Panc1 (cell line): Measurements from ENCODE around the gene GATAD2B. TPM values are rescaled to one million over a fixed set of nuclear protein-coding genes. Genes with fewer than 3 reads are reported as not detected.

ENCODE experiments used
- ATAC-seq: fragments of 200-7000 bp; cut with Tn5 transposase; 2 replicates; pipeline ENCODE4 v1.9.1; 2020; ENCODE audit warnings: mild to moderate bottlenecking, moderate library complexity
- BruUV-seq: library from RNA; stranded (reverse); fragments of 400-500 nt; replicated peaks from 2 replicates; lab custom pipeline; 2021; lab: Mats Ljungman, UMichigan
- CTCF ChIA-PET: fragments of 300-600 bp; sonication (Branson Sonifier 250); formaldehyde crosslinking; loops from one replicate; lab custom pipeline; 2022; ENCODE audit warnings: antibody characterized with exemption; lab: Charles Lee
- POLR2A ChIA-PET: fragments of 300-600 bp; sonication (Branson Sonifier 250); formaldehyde crosslinking; loops from one replicate; lab custom pipeline; 2022; ENCODE audit warnings: antibody characterized with exemption; lab: Charles Lee
- DNase-seq: peaks from one replicate; pipeline ENCODE4 v3.0.0-alpha.2; 2010; ENCODE audit warnings: low read depth, low spot score
- H3K27ac ChIP-seq: 2 replicates; pipeline ENCODE4 v1.5.1; 2011; ENCODE audit warnings: mild to moderate bottlenecking, low read length, inconsistent platforms
- H3K27me3 ChIP-seq: fragments of 200-500 bp; sonication (Bioruptor generic); 2 replicates; pipeline ENCODE4 v1.6.0; 2014; ENCODE audit warnings: low read length, inconsistent platforms; ENCODE audit not compliant: control insufficient read depth, insufficient read depth
- H3K36me3 ChIP-seq: fragments of 200-500 bp; sonication (Bioruptor generic); 2 replicates; pipeline ENCODE4 v1.5.1; 2014; ENCODE audit warnings: inconsistent platforms, mild to moderate bottlenecking, low read length, moderate library complexity; ENCODE audit not compliant: control insufficient read depth, insufficient read depth
- H3K4me1 ChIP-seq: 2 replicates; pipeline ENCODE4 v1.5.1; 2011; ENCODE audit warnings: inconsistent platforms, mild to moderate bottlenecking, low read length, moderate library complexity; ENCODE audit not compliant: control insufficient read depth, insufficient read depth
- H3K4me3 ChIP-seq, 2 experiments: 2 replicates each; pipeline ENCODE4 v1.5.1; 2011 to 2012; ENCODE audit warnings: low read depth in 2 of 2, low read length in 2 of 2, mild to moderate bottlenecking in 2 of 2, inconsistent platforms in 1 of 2, moderate library complexity in 1 of 2
- H3K9me3 ChIP-seq: fragments of 200-500 bp; sonication (Bioruptor generic); 2 replicates; pipeline ENCODE4 v1.5.1; 2014; ENCODE audit warnings: low read depth, mild to moderate bottlenecking, inconsistent platforms, low read length, moderate library complexity; ENCODE audit not compliant: control insufficient read depth, insufficient read depth
- CTCF ChIP-seq: fragments of 450-650 bp; IDR thresholded peaks from 2 replicates; pipeline ENCODE4 v1.5.1; 2017; ENCODE audit warnings: mild to moderate bottlenecking
- POLR2AphosphoS5 ChIP-seq: IDR thresholded peaks from 2 replicates; pipeline ENCODE4 v1.6.1; 2012; ENCODE audit warnings: mild to moderate bottlenecking, low read depth, low read length, moderate library complexity
- REST ChIP-seq, 2 experiments: IDR thresholded peaks; 2 replicates each; pipeline ENCODE4 v1.6.1; 2011 to 2012; ENCODE audit warnings: low read depth in 2 of 2, control low read depth in 1 of 2, low read length in 1 of 2, mild to moderate bottlenecking in 1 of 2, moderate library complexity in 1 of 2; ENCODE audit not compliant: insufficient read depth in 1 of 2
- SIN3A ChIP-seq: IDR thresholded peaks from 2 replicates; pipeline ENCODE4 v1.6.1; 2012; ENCODE audit warnings: low read depth, mild to moderate bottlenecking, low read length, moderate library complexity, borderline replicate concordance; ENCODE audit not compliant: insufficient read depth
- TCF7L2 ChIP-seq: IDR thresholded peaks from 2 replicates; pipeline ENCODE4 v1.6.1; 2011; ENCODE audit warnings: mild to moderate bottlenecking, low read depth, low read length, inconsistent platforms
- in situ Hi-C: cut with HindIII; loops from 2 replicates; pipeline ENCODE4 v1.10.0; 2016; ENCODE audit warnings: low sequenced_read_pairs, low pct_unique_long_range_greater_than_20kb
- intact Hi-C: fragments of 100-400 bp; cut with micrococcal nuclease; formaldehyde crosslinking; loops from one replicate; pipeline ENCODE4 v1.10.0; 2022; ENCODE audit not compliant: unreplicated experiment
- total RNA-seq: library from RNA; stranded (reverse); gene quantifications from one replicate; pipeline ENCODE4 v1.2.1, GENCODE V29; 2021; ENCODE audit not compliant: unreplicated experiment

GATAD2B gene
- total RNA-seq, 1 experiment from 2014 or later, result 47.2 TPM

GRCh38 chr1:153805886-153806719 is 116.7 kb downstream of the GATAD2B start:
- Histone ChIP-seq H3K27ac (peak overlapping the region; percentile 45; the same call in 1 of the 2 replicates), H3K9me3 (no peaks in the 10 kb centered on the region), H3K4me3 (no peak overlapping the region), H3K27me3 (no peaks in the 10 kb centered on the region), H3K4me1 (no peaks in the 10 kb centered on the region), H3K36me3 (peaks cover 6% of the 10 kb centered on the region; the same call in 1 of the 2 replicates)
- POLR2A ChIA-PET, result interaction anchor here (0.7 kb wide), 1 partner anchor 13 kb away, joined by 4 read pairs; no protein-coding TSS in a partner anchor
- no TSS peak for BruUV-seq
- no peak for DNase-seq
- no peak for ATAC-seq
- intact Hi-C loops (no loop called here), in situ Hi-C loops (no loop called here)
- CTCF ChIA-PET, result no interaction called here
- TF ChIP-seq CTCF, result no peak
- no peak for TF ChIP-seq TCF7L2
- TF ChIP-seq REST (IDR thresholded peaks at IDR 0.05; ENCODE audit: insufficient read depth in 1 of 2, low read depth in 2 of 2, low read length in 1 of 2), result no peak
- no peak for TF ChIP-seq POLR2AphosphoS5
- no peak for TF ChIP-seq SIN3A

- BruUV-seq, result no TSS peak
- no peaks in the 10 kb centered on the region for H3K9me3 ChIP-seq
- peak overlapping the region; percentile 45; the same call in 1 of the 2 replicates for H3K27ac ChIP-seq
- TF ChIP-seq REST (IDR thresholded peaks at IDR 0.05; ENCODE audit: insufficient read depth in 1 of 2, low read depth in 2 of 2, low read length in 1 of 2) (no peak), POLR2AphosphoS5 (no peak)
- intact Hi-C loops, result no loop called here
- DNase-seq, result peak; percentile 81
- POLR2A ChIA-PET, result no interaction called here
- peaks cover 6% of the 10 kb centered on the region; the same call in 1 of the 2 replicates for H3K36me3 ChIP-seq
- ATAC-seq, result no peak
- in situ Hi-C loops, result no loop called here
- no peaks in the 10 kb centered on the region for H3K27me3 ChIP-seq
- CTCF ChIA-PET, result no interaction called here
- H3K4me1 ChIP-seq, result no peaks in the 10 kb centered on the region
- H3K4me3 ChIP-seq, result no peak overlapping the region
Measured at GRCh38 chr1:153805042-153805745, 117.6 kb downstream of the GATAD2B start.
